Measurements from ENCODE around the gene EIF6. TPM values are rescaled to one million over a fixed set of nuclear protein-coding genes. Genes with fewer than 3 reads are reported as not detected.

Gene EIF6
- total and polyA plus RNA-seq, 2 donors (not counting 1 experiment from before 2014, with no cell fraction given) = 74.1 to 81.2 TPM

DNA sequence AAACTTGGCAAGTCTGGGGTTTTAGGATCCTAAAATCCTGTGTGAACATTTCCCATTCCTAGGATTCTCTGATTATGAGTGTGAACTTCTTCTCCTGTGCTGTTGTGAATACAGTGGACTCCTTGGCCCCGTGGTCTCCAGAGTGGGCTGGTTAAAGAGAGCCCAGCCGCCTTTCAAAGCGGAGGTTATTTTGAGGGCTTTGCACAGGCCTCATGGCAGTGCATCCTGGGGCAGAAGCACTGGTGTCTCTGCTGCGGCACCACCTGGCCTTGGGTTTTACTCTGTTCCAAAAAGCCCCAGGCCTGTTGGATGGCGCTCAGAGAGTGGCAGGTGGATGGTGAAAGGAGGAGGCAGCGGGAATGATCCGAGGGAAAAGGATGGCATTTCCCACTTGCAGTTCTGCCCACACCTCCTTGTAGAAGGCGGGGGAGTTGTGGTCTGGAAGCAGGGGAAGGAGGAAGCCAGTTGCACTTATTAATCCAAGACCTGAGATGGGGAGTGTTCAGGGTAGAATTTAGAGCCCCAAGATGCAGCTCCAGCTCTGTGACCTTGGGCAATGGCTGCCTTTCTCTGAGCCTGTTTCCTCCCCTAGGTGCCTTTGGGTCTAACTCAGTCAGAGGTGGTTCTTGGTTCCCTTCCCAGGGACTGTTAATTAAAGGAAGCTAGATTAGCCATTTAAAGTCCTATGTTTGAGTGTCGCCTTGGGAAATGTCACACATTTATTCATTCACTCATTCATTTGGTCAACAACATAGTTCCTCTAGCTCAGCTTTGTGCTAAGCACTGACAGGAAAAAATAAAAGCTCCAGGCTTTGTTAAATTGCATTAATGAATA is 35.7 kb downstream of the EIF6 start:
- WGBS (ENCODE audit: insufficient coverage) = 95% methylated on average over 7 of the region's 9 CpGs
- no peak overlapping the region for H3K4me3 Mint-ChIP-seq
- H3K4me1 ChIP-seq (ENCODE audit: control insufficient read depth in 2 of 2, insufficient read depth in 2 of 2, low read length in 2 of 2) = peaks cover 21 to 24% of the 10 kb centered on the region in 2 donors
- no peak overlapping the region for H3K27ac ChIP-seq (ENCODE audit: low read length in 2 of 2)
- ChIA-PET POLR2A (no interaction called here), CTCF (interaction anchor here (0.5 kb wide), 1 partner anchor 346 kb away, joined by 3 read pairs; no protein-coding TSS in a partner anchor)
- no peaks in the 10 kb centered on the region for H3K9me3 ChIP-seq (ENCODE audit: control extremely low read depth in 1 of 3, control insufficient read depth in 2 of 3, insufficient read depth in 1 of 3, low read length in 2 of 3)
- H3K4me3 ChIP-seq (ENCODE audit: control extremely low read depth in 1 of 5, extremely low read depth in 1 of 5, insufficient read depth in 1 of 5, low read depth in 2 of 5, low read length in 4 of 5) = no peak overlapping the region
- peaks cover 23% of the 10 kb centered on the region for H3K4me1 Mint-ChIP-seq
- no peaks in the 10 kb centered on the region for H4K20me1 ChIP-seq (ENCODE audit: control insufficient read depth, insufficient read depth, low read length, poor library complexity, severe bottlenecking)
- H3K27ac Mint-ChIP-seq = no peak overlapping the region
- TF ChIP-seq EZH2 (IDR thresholded peaks at IDR 0.05; ENCODE audit: borderline replicate concordance, insufficient read depth, low read depth, low read length, poor library complexity, severe bottlenecking) (no peak), CTCF (IDR thresholded peaks at IDR 0.05) (no peak)
- H3K36me3 ChIP-seq (replicated peaks in 1 of 2; ENCODE audit: control extremely low read depth in 1 of 2, control insufficient read depth in 1 of 2, extremely low read depth in 1 of 2, insufficient read depth in 2 of 2, low read length in 1 of 2) = no peaks in the 10 kb centered on the region
- ATAC-seq (ENCODE audit: low read depth) = no peak
- intact Hi-C loops (cut with micrococcal nuclease) = no loop called here
- no peaks in the 10 kb centered on the region for H3K27me3 ChIP-seq (replicated peaks in 1 of 4; ENCODE audit: control extremely low read depth in 1 of 4, control insufficient read depth in 3 of 4, insufficient read depth in 4 of 4, low read length in 3 of 4)
- H3K9ac ChIP-seq (ENCODE audit: low read length) = no peak overlapping the region
- no peak for DNase-seq
- H3K27me3 Mint-ChIP-seq = no peaks in the 10 kb centered on the region
- no peak overlapping the region for H2AFZ ChIP-seq (ENCODE audit: insufficient read depth, low read depth, low read length, poor library complexity, severe bottlenecking)
- H3K4me2 ChIP-seq (replicated peaks; ENCODE audit: low read depth, low read length, poor library complexity, severe bottlenecking) = no peak overlapping the region
- H3K79me2 ChIP-seq (ENCODE audit: control insufficient read depth, insufficient read depth, low read length) = no peaks in the 10 kb centered on the region
- H3K9me3 Mint-ChIP-seq (ENCODE audit: insufficient read depth) = no peaks in the 10 kb centered on the region

DNA sequence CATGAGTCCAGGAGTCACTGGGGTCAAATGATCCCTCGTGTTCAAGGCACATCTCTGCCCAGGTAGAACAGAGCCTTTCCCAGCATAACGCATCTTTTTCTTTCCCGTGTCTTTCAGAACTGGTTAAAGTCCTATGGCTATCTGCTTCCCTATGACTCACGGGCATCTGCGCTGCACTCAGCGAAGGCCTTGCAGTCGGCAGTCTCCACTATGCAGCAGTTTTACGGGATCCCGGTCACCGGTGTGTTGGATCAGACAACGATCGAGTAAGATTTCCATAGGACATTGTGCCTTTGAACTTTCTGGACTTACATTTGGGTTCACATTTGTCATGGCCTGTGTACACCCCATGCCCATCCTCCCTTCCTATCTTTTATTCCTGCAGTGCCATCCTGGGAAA is 37.8 kb downstream of the EIF6 start:
- peaks cover 0 to 1% (median 0%) of the 10 kb centered on the region in 4 experiments for H3K27me3 ChIP-seq (replicated peaks in 1 of 4; ENCODE audit: control extremely low read depth in 1 of 4, control insufficient read depth in 3 of 4, insufficient read depth in 4 of 4, low read length in 3 of 4)
- ChIA-PET POLR2A (no interaction called here), CTCF (interaction anchor here (0.7 kb wide), 1 partner anchor 741 kb away, joined by 3 read pairs; no protein-coding TSS in a partner anchor)
- no peak for ATAC-seq (ENCODE audit: low read depth)
- no peak overlapping the region for H2AFZ ChIP-seq (ENCODE audit: insufficient read depth, low read depth, low read length, poor library complexity, severe bottlenecking)
- Mint-ChIP-seq H3K27me3 (no peaks in the 10 kb centered on the region), H3K4me3 (no peak overlapping the region), H3K4me1 (peaks cover 13% of the 10 kb centered on the region), H3K9me3 (ENCODE audit: insufficient read depth) (no peaks in the 10 kb centered on the region), H3K27ac (no peak overlapping the region)
- H3K4me3 ChIP-seq (ENCODE audit: control extremely low read depth in 1 of 5, extremely low read depth in 1 of 5, insufficient read depth in 1 of 5, low read depth in 2 of 5, low read length in 4 of 5) = no peak overlapping the region
- no peak for DNase-seq
- intact Hi-C loops (cut with micrococcal nuclease) = no loop called here
- H3K27ac ChIP-seq (ENCODE audit: low read length in 2 of 2) = no peak overlapping the region
- H3K9me3 ChIP-seq (ENCODE audit: control extremely low read depth in 1 of 3, control insufficient read depth in 2 of 3, insufficient read depth in 1 of 3, low read length in 2 of 3) = no peaks in the 10 kb centered on the region
- H3K4me2 ChIP-seq (replicated peaks; ENCODE audit: low read depth, low read length, poor library complexity, severe bottlenecking) = no peak overlapping the region
- H3K79me2 ChIP-seq (ENCODE audit: control insufficient read depth, insufficient read depth, low read length) = no peaks in the 10 kb centered on the region
- no peaks in the 10 kb centered on the region for H3K36me3 ChIP-seq (replicated peaks in 1 of 2; ENCODE audit: control extremely low read depth in 1 of 2, control insufficient read depth in 1 of 2, extremely low read depth in 1 of 2, insufficient read depth in 2 of 2, low read length in 1 of 2)
- TF ChIP-seq EZH2 (IDR thresholded peaks at IDR 0.05; ENCODE audit: borderline replicate concordance, insufficient read depth, low read depth, low read length, poor library complexity, severe bottlenecking) (no peak), CTCF (IDR thresholded peaks at IDR 0.05) (no peak)
- no peaks in the 10 kb centered on the region for H4K20me1 ChIP-seq (ENCODE audit: control insufficient read depth, insufficient read depth, low read length, poor library complexity, severe bottlenecking)
- H3K4me1 ChIP-seq (ENCODE audit: control insufficient read depth in 2 of 2, insufficient read depth in 2 of 2, low read length in 2 of 2) = peaks cover 12 to 15% of the 10 kb centered on the region in 2 donors
- WGBS (ENCODE audit: insufficient coverage) = 92% methylated on average over 12 of the region's 12 CpGs
- no peak overlapping the region for H3K9ac ChIP-seq (ENCODE audit: low read length)

All from B cell (primary cell).